ENCODE measurements around the gene SMARCC1. TPM values are rescaled to one million over a fixed set of nuclear protein-coding genes. Genes with fewer than 3 reads are reported as not detected.

SMARCC1 gene
- total RNA-seq, 1 experiment from 2014 or later: 37.9 TPM

DNA sequence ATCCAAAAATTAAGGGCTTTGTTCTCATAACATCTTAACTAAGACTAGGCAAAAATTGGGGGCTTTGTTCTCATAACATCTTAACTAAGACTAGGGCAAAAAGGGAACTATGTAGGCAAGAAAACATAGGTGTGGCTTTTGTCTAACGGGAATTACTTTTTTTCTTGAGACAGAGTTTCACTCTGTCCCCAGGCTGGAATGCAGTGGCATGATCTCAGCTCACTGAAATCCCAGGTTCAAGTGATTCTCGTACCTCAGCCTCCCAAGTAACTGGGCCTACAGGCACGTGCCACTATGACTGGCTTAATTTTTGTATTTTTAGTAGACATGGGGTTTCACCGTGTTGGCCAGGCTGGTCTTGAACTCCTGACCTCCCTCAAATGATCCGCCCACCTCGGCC, 153.3 kb downstream of the SMARCC1 start:
- DNase-seq (ENCODE audit: low read depth in 1 of 2, low spot score in 2 of 2): no peak
- Histone ChIP-seq H3K27ac (no peak overlapping the region), H3K9me3 (replicated peaks) (no peaks in the 10 kb centered on the region), H3K4me1 (replicated peaks) (no peaks in the 10 kb centered on the region), H3K4me3 (no peak overlapping the region), H3K36me3 (peaks cover 42% of the 10 kb centered on the region), H3K27me3 (replicated peaks) (no peaks in the 10 kb centered on the region)

DNA sequence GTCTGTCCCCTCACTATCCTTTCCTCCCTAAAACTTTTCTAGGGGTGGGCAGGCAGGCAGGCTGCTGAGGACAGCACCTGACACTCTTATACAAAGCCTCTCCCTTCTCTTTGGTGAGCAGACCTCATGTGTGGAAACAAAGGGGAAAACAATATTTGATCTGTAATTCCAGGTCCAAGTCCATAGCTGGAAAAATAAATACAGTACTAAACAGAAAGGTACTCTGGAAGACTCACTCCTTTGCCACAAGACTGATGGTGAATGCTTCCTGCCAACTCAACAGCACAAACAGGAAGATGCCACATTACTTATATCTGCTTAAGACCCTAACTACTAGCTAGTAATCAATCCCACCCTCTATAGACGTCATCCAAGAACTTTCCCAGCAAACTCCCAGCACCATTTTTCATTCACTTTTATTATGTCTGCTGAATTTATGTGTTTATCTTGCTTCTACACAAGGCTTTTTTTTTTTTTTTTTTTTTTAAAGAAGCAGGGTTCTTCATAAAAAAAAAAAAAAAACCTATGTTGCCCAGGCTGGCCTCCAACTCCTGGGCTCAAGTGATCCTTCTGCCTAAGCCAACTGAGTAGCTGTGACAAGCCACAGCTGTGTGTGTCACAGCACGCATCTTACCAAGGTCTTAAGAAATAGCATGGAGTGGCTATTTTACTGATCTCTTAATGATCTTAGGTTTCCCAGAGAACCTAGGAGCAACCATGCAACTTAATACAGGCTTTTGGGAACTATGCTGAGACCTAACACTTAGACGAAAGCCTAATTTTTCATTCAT, 158.8 kb downstream of the SMARCC1 start:
- no peak overlapping the region for H3K27ac ChIP-seq
- no peaks in the 10 kb centered on the region for H3K9me3 ChIP-seq (replicated peaks)
- H3K4me1 ChIP-seq (replicated peaks): peaks cover under 1% of the 10 kb centered on the region
- H3K4me3 ChIP-seq: no peak overlapping the region
- H3K36me3 ChIP-seq: peaks cover 41% of the 10 kb centered on the region
- H3K27me3 ChIP-seq (replicated peaks): no peaks in the 10 kb centered on the region
- DNase-seq (ENCODE audit: low read depth in 1 of 2, low spot score in 2 of 2): no peak

GRCh38 chr3:47617086-47618010, 164.3 kb downstream of the SMARCC1 start:
- H3K27me3 ChIP-seq (replicated peaks): no peaks in the 10 kb centered on the region
- H3K27ac ChIP-seq: no peak overlapping the region; the same call in 1 of the 2 replicates
- H3K9me3 ChIP-seq (replicated peaks): no peaks in the 10 kb centered on the region
- DNase-seq (ENCODE audit: low read depth in 1 of 2, low spot score in 2 of 2): no peak
- H3K4me3 ChIP-seq: no peak overlapping the region
- peaks cover 45% of the 10 kb centered on the region for H3K36me3 ChIP-seq
- H3K4me1 ChIP-seq (replicated peaks): peaks cover 12% of the 10 kb centered on the region

- Histone ChIP-seq H3K4me1 (replicated peaks) (peaks cover 22% of the 10 kb centered on the region), H3K4me3 (no peak overlapping the region), H3K9me3 (replicated peaks) (no peaks in the 10 kb centered on the region), H3K36me3 (peaks cover 46% of the 10 kb centered on the region), H3K27ac (no peak overlapping the region), H3K27me3 (replicated peaks) (no peaks in the 10 kb centered on the region)
- DNase-seq (ENCODE audit: low read depth in 1 of 2, low spot score in 2 of 2): no peak
These were observed 166.9 kb downstream of the SMARCC1 start for GRCh38 chr3:47614788-47615187.

DNA sequence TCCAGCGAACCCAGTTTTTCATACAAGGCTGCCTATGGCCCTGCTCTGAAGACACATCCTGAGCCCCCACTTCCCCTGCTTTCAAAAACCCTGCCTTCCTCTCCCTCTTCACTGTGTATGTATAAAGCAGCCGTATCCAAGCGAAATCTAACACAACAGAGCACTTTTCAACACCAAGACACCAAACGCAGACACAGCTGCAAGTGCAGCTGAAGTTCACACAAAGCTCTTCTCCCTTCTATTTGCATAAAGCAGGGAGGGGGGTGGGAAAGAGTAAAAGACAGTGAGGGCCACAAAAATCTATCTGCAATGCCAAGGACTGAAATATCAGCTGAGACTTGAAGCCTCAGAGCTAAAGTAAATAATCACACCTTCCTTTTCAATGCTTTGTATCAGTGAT, 168.0 kb downstream of the SMARCC1 start:
- H3K36me3 ChIP-seq: peaks cover 44% of the 10 kb centered on the region
- no peaks in the 10 kb centered on the region for H3K27me3 ChIP-seq (replicated peaks)
- H3K9me3 ChIP-seq (replicated peaks): no peaks in the 10 kb centered on the region
- no peak overlapping the region for H3K4me3 ChIP-seq
- H3K27ac ChIP-seq: no peak overlapping the region
- peaks cover 22% of the 10 kb centered on the region for H3K4me1 ChIP-seq (replicated peaks)
- no peak for DNase-seq (ENCODE audit: low read depth in 1 of 2, low spot score in 2 of 2)

DNA sequence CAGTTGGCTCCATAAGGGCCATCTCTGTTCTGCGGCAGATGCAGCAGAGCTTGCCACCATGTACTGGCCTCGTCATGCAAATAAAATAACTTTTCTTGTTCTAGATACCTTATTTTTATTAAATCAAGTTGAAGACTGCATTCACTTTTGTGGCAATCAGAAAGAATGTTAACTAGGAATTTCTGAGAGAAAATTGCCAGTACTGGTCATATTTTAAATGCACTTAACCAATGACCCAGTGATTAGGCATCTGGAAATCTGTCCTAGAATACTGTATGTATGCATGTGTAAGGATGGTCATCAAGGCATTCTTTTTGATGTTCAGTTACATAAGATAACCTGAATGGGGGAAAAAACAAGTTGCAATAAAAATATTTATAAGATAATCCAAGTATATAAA, 168.8 kb downstream of the SMARCC1 start:
- no peaks in the 10 kb centered on the region for H3K9me3 ChIP-seq (replicated peaks)
- H3K36me3 ChIP-seq: peaks cover 48% of the 10 kb centered on the region
- H3K4me1 ChIP-seq (replicated peaks): peaks cover 21% of the 10 kb centered on the region
- no peak overlapping the region for H3K4me3 ChIP-seq
- H3K27ac ChIP-seq: peak overlapping the region; percentile 18; the same call in 1 of the 2 replicates
- DNase-seq (ENCODE audit: low read depth in 1 of 2, low spot score in 2 of 2): no peak
- H3K27me3 ChIP-seq (replicated peaks): no peaks in the 10 kb centered on the region

- Histone ChIP-seq H3K36me3 (peaks cover 41% of the 10 kb centered on the region), H3K4me1 (replicated peaks) (peaks cover 16% of the 10 kb centered on the region), H3K27ac (peak overlapping the region; percentile 18), H3K27me3 (replicated peaks) (no peaks in the 10 kb centered on the region), H3K4me3 (no peak overlapping the region), H3K9me3 (replicated peaks) (no peaks in the 10 kb centered on the region)
- DNase-seq (ENCODE audit: low read depth in 1 of 2, low spot score in 2 of 2): peak in 1 of 2 experiments; percentile 54
These were observed 169.5 kb downstream of the SMARCC1 start for GRCh38 chr3:47612178-47612577.

GRCh38 chr3:47611576-47611975, 170.1 kb downstream of the SMARCC1 start:
- Histone ChIP-seq H3K4me1 (replicated peaks) (peaks cover 16% of the 10 kb centered on the region), H3K4me3 (no peak overlapping the region), H3K27me3 (replicated peaks) (no peaks in the 10 kb centered on the region), H3K27ac (peak overlapping the region; percentile 18), H3K36me3 (peaks cover 35% of the 10 kb centered on the region), H3K9me3 (replicated peaks) (no peaks in the 10 kb centered on the region)
- DNase-seq (ENCODE audit: low read depth in 1 of 2, low spot score in 2 of 2): no peak

GRCh38 chr3:47610583-47610982, 171.1 kb downstream of the SMARCC1 start:
- peaks cover 39% of the 10 kb centered on the region for H3K36me3 ChIP-seq
- H3K4me1 ChIP-seq (replicated peaks): peaks cover 16% of the 10 kb centered on the region
- H3K27ac ChIP-seq: no peak overlapping the region
- no peak for DNase-seq (ENCODE audit: low read depth in 1 of 2, low spot score in 2 of 2)
- H3K4me3 ChIP-seq: no peak overlapping the region
- H3K27me3 ChIP-seq (replicated peaks): no peaks in the 10 kb centered on the region
- no peaks in the 10 kb centered on the region for H3K9me3 ChIP-seq (replicated peaks)

DNA sequence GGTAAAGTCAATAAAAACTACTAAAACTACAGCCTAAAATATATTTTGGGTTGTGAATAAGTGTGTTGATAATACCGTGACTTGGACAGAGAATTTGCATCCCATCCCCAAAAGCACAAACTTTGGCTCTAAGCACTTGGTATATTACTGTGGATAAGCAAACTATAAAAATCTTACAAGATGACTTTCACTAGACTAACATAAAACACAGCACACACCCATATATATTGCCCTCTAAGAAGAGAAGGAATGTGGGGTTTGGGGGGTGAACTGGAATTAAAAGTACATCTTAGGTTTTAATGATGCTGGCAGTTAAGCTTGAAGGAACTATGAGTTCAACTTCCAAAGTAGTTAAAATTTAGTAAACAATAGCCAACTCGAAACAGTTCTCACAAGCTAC, 174.4 kb downstream of the SMARCC1 start:
- DNase-seq (ENCODE audit: low read depth in 1 of 2, low spot score in 2 of 2): no peak
- Histone ChIP-seq H3K27ac (no peak overlapping the region), H3K4me3 (no peak overlapping the region), H3K36me3 (peaks cover 46% of the 10 kb centered on the region), H3K9me3 (replicated peaks) (no peaks in the 10 kb centered on the region), H3K4me1 (replicated peaks) (peaks cover 10% of the 10 kb centered on the region), H3K27me3 (replicated peaks) (no peaks in the 10 kb centered on the region)

DNA sequence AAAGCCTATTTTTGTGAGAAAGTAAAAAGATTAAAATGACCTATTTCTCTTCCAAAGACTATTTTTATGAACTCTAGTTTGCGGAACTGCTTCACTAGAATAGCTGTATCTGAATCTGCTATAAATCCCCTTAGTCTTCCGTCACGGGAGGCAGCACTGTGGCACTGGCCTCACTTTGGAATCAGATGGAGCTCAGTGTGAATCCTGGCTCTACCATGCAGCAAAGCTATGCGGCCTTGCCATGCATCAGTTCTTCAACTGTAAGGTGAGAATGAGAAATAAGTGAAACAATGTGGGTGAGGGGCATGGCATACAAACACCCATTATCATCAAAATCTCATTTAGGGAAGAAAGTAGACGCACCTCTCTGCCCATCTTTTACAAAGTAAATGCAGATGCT, 175.5 kb downstream of the SMARCC1 start:
- H3K9me3 ChIP-seq (replicated peaks): no peaks in the 10 kb centered on the region
- H3K4me1 ChIP-seq (replicated peaks): no peaks in the 10 kb centered on the region
- H3K27me3 ChIP-seq (replicated peaks): no peaks in the 10 kb centered on the region
- H3K4me3 ChIP-seq: no peak overlapping the region
- no peak overlapping the region for H3K27ac ChIP-seq
- DNase-seq (ENCODE audit: low read depth in 1 of 2, low spot score in 2 of 2): no peak
- peaks cover 43% of the 10 kb centered on the region for H3K36me3 ChIP-seq

DNA sequence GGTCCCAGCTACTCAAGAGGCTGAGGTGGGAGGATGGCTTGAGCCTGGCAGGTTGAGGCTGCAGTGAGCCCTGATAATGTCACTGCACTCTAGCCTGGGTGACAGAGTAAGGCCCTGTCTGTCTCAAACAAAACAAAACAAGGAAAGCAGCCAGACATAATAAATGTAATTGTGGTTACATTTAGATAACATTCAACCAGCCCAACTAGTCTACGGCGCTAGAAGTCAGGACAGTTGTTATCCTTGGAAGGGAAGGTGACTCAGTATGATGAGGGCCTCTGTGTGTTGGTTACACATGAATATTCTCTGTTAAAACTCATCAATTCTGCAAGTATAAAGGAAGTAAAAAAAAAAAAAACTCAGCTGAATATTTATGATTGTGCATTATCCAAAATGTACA, 176.0 kb downstream of the SMARCC1 start:
- no peak for DNase-seq (ENCODE audit: low read depth in 1 of 2, low spot score in 2 of 2)
- no peaks in the 10 kb centered on the region for H3K27me3 ChIP-seq (replicated peaks)
- H3K9me3 ChIP-seq (replicated peaks): no peaks in the 10 kb centered on the region
- H3K4me3 ChIP-seq: no peak overlapping the region
- no peak overlapping the region for H3K27ac ChIP-seq
- no peaks in the 10 kb centered on the region for H3K4me1 ChIP-seq (replicated peaks)
- peaks cover 39% of the 10 kb centered on the region for H3K36me3 ChIP-seq

DNA sequence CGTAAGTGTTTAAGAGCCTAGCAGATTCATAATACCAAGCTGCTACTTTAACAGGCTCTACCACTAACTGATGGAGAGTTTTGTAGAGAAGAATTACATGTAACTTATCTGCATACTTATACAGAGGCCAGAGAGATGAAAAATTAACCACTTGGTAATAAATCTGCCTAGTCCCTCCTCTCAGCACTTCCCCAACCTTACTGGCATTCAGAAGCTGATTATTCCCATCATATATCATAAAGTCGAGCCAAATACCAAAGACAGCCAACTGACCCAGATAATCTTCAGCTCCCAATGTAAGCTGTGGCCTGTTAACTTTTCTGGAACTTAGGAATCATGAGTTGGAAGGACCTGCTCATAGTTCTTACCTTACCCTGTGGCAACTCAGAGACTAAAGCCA, 177.5 kb downstream of the SMARCC1 start:
- Histone ChIP-seq H3K36me3 (peaks cover 34% of the 10 kb centered on the region), H3K27me3 (replicated peaks) (no peaks in the 10 kb centered on the region), H3K9me3 (replicated peaks) (no peaks in the 10 kb centered on the region), H3K4me1 (replicated peaks) (no peaks in the 10 kb centered on the region), H3K4me3 (no peak overlapping the region), H3K27ac (no peak overlapping the region)
- no peak for DNase-seq (ENCODE audit: low read depth in 1 of 2, low spot score in 2 of 2)

DNA sequence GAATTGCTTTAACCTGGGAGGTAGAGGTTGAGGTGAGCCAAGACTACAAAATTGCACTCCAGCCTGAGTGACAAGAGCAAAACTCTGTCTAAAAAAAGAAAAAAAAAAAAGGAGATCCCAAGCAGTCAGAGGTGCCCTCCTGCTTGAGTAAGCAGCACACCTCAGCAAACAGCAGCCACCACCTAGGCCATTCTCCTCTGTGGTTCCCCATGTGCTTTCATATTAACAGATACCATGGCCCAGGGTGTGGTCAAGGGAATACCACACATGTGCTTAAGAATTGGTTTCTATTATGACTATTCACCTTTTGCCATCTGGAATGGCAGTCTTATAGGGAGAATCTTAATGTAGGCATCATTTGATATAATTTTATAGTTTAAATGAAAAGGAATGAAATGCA, 178.4 kb downstream of the SMARCC1 start:
- Histone ChIP-seq H3K36me3 (peaks cover 26% of the 10 kb centered on the region), H3K9me3 (replicated peaks) (no peaks in the 10 kb centered on the region), H3K4me1 (replicated peaks) (no peaks in the 10 kb centered on the region)

More for the DNA sequence above, 178.4 kb downstream of the SMARCC1 start:
- DNase-seq (ENCODE audit: low read depth in 1 of 2, low spot score in 2 of 2): no peak
- H3K4me3 ChIP-seq: no peak overlapping the region
- no peak overlapping the region for H3K27ac ChIP-seq
- no peaks in the 10 kb centered on the region for H3K27me3 ChIP-seq (replicated peaks)
